ENCODE data around the gene KMT5C. TPM values are rescaled to one million over a fixed set of nuclear protein-coding genes. Genes with fewer than 3 reads are reported as not detected.

The KMT5C gene
- polyA plus RNA-seq, 3 donors = 0.89 to 26.9 (median 1.5) TPM

Other genes starting within 250 kb of the KMT5C start
- gene PPP1R12C, start 222.2 kb upstream of the KMT5C start, polyA plus RNA-seq = 100 to 1,000 TPM in 1 of 3 donors, 1 to 10 TPM in 2; 2.1 to 206 (median 2.6) TPM
- gene TNNT1, start 190.7 kb upstream of the KMT5C start, polyA plus RNA-seq = 10 to 100 TPM in 1 of 3 donors, 1 to 10 TPM in 2; 9.4 to 41.9 (median 9.8) TPM
- gene TNNI3, start 182.1 kb upstream of the KMT5C start, polyA plus RNA-seq = 1 to 10 TPM in 1 of 3 donors, not detected in 2; 1.2 TPM
- under 1 TPM in 1 of 3 donors, not detected in 2; 0.19 TPM for gene DNAAF3, start 173.3 kb upstream of the KMT5C start, polyA plus RNA-seq
- gene SYT5, start 159.6 kb upstream of the KMT5C start, polyA plus RNA-seq = not detected
- under 1 TPM in 2 of 3 donors, not detected in 1; 0.08 to 0.53 TPM for gene PTPRH, start 130.4 kb upstream of the KMT5C start, polyA plus RNA-seq
- 10 to 100 TPM in 1 of 3 donors, under 1 TPM in 2; 0.16 to 10.7 (median 0.38) TPM for gene TMEM86B, start 111.1 kb upstream of the KMT5C start, polyA plus RNA-seq
- gene PPP6R1, start 80.9 kb upstream of the KMT5C start, polyA plus RNA-seq = 10 to 100 TPM; 16.9 to 91.3 (median 22.0) TPM
- 10 to 100 TPM; 12.3 to 17.0 (median 15.3) TPM for gene HSPBP1, start 59.8 kb upstream of the KMT5C start, polyA plus RNA-seq
- not detected for gene BRSK1, start 55.9 kb upstream of the KMT5C start, polyA plus RNA-seq
- 10 to 100 TPM; 10.1 to 65.6 (median 11.2) TPM for gene TMEM150B, start 14.5 kb upstream of the KMT5C start, polyA plus RNA-seq
- under 1 TPM in 1 of 3 donors, not detected in 2; 0.36 TPM for gene COX6B2, start 14.8 kb downstream of the KMT5C start, polyA plus RNA-seq
- not detected for gene GARIN5B, start 23.4 kb downstream of the KMT5C start, polyA plus RNA-seq
- not detected for gene IL11, start 30.6 kb downstream of the KMT5C start, polyA plus RNA-seq
- gene TMEM190, start 37.0 kb downstream of the KMT5C start, polyA plus RNA-seq = not detected
- not detected for gene TMEM238, start 44.4 kb downstream of the KMT5C start, polyA plus RNA-seq
- gene RPL28, start 46.1 kb downstream of the KMT5C start, polyA plus RNA-seq = 1,000 to 10,000 TPM in 1 of 3 donors, 100 to 1,000 TPM in 2; 199 to 3,862 (median 208) TPM
- gene UBE2S, start 67.9 kb downstream of the KMT5C start, polyA plus RNA-seq = 10 to 100 TPM; 16.1 to 40.9 (median 21.9) TPM
- under 1 TPM in 1 of 3 donors, not detected in 2; 0.01 TPM for gene SHISA7, start 103.4 kb downstream of the KMT5C start, polyA plus RNA-seq
- 10 to 100 TPM; 14.8 to 20.2 (median 14.9) TPM for gene ISOC2, start 121.8 kb downstream of the KMT5C start, polyA plus RNA-seq
- gene C19orf85, start 124.9 kb downstream of the KMT5C start, polyA plus RNA-seq = not detected
- gene ZNF628, start 136.7 kb downstream of the KMT5C start, polyA plus RNA-seq = 1 to 10 TPM in 1 of 3 donors, under 1 TPM in 1, not detected in 1; 0.50 to 3.1 TPM
- gene NAT14, start 145.3 kb downstream of the KMT5C start, polyA plus RNA-seq = 1 to 10 TPM; 1.5 to 2.2 (median 1.9) TPM
- gene SSC5D, start 148.6 kb downstream of the KMT5C start, polyA plus RNA-seq = under 1 TPM in 1 of 3 donors, not detected in 2; 0.08 TPM
- not detected for gene SBK2, start 197.3 kb downstream of the KMT5C start, polyA plus RNA-seq
- gene SBK3, start 205.7 kb downstream of the KMT5C start, polyA plus RNA-seq = not detected
- gene ZNF579, start 241.0 kb downstream of the KMT5C start, polyA plus RNA-seq = 1 to 10 TPM in 1 of 3 donors, under 1 TPM in 1, not detected in 1; 0.05 to 1.8 TPM